Gastroesophageal sphincter (tissue), 3 donors: ENCODE measurements around the gene S100A13.

ENCODE experiments used
- CTCF ChIP-seq, 4 experiments: fragments of 200-600 bp in 2 of 4; fragments of 450-650 bp in 2 of 4; sonication (generic) in 1 of 4; IDR thresholded peaks; one replicate each; pipeline ENCODE4 v1.5.1; 2017 to 2019; ENCODE audit warnings: antibody characterized with exemption in 4 of 4, mild to moderate bottlenecking in 2 of 4, moderate library complexity in 2 of 4
- EP300 ChIP-seq: sonication (generic); formaldehyde crosslinking; IDR thresholded peaks from one replicate; pipeline ENCODE4 v1.6.1; 2017; ENCODE audit warnings: antibody characterized with exemption, mild to moderate bottlenecking
- POLR2A ChIP-seq, 2 donors: fragments of 450-650 bp; IDR thresholded peaks; one replicate each; pipeline ENCODE4 v1.6.1; 2017; ENCODE audit warnings: antibody characterized with exemption in 2 of 2, mild to moderate bottlenecking in 2 of 2, moderate library complexity in 1 of 2
- POLR2AphosphoS5 ChIP-seq: sonication (generic); formaldehyde crosslinking; IDR thresholded peaks from one replicate; pipeline ENCODE4 v1.6.1; 2017; ENCODE audit warnings: antibody characterized with exemption

DNA sequence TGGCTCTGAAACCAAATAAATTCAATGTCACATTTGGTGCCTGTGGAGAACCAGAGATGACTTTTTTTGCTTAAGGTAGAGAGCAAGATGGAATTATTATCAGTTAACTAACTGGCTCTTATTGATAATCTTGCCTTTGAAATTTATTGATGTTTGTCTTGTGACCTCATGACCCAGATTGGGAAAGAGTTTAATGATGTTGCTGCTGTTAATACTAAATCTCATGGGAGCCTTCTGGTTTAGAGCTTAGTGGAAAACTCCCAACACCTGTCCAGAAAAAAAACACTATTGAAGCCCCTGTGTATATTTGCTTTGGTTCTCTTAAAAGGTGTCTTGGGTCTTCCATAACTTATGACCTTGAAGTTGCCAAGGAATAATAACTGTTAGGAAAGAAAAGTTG lies 16.5 kb upstream of the S100A13 start:
- TF ChIP-seq CTCF (IDR thresholded peaks at IDR 0.05) (no peak), EP300 (no peak), POLR2A (IDR thresholded peaks at IDR 0.05) (no peak), POLR2AphosphoS5 (no peak)
